H1 (cell line): Measurements from ENCODE around the gene G6PC3. TPM values are rescaled to one million over a fixed set of nuclear protein-coding genes. Genes with fewer than 3 reads are reported as not detected.

ENCODE experiments used
- ASH2L ChIP-seq: fragments of 200-600, 300-600 bp; sonication (generic); IDR thresholded peaks from one replicate; pipeline ENCODE4 v1.7.1; 2017; ENCODE audit warnings: low read length
- ATF3 ChIP-seq: IDR thresholded peaks from 2 replicates; pipeline ENCODE4 v1.6.1; 2011; ENCODE audit warnings: low read depth, mild to moderate bottlenecking, low read length; ENCODE audit not compliant: insufficient read depth
- BRCA1 ChIP-seq: IDR thresholded peaks from 2 replicates; pipeline ENCODE4 v1.6.1; 2012; ENCODE audit warnings: low read depth, low read length, improper control_type of control experiment
- CBX8 ChIP-seq: fragments of 300-800, 300-1000 bp; sonication (generic); IDR thresholded peaks from 2 replicates; pipeline ENCODE4 v1.7.1; 2016; ENCODE audit warnings: low read depth, low read length, borderline replicate concordance
- CHD1 ChIP-seq: IDR thresholded peaks from 2 replicates; pipeline ENCODE4 v1.6.1; 2012; ENCODE audit warnings: low read depth, low read length, improper control_type of control experiment
- CTBP2 ChIP-seq: IDR thresholded peaks from 2 replicates; pipeline ENCODE4 v1.7.0; 2011; ENCODE audit warnings: borderline replicate concordance, mild to moderate bottlenecking, moderate library complexity, mixed read lengths, low read length; ENCODE audit not compliant: insufficient read depth, insufficient read length
- EGR1 ChIP-seq: IDR thresholded peaks from 2 replicates; pipeline ENCODE4 v1.6.1; 2011; ENCODE audit warnings: low read depth, low read length, borderline replicate concordance
- GTF2F1 ChIP-seq: IDR thresholded peaks from 2 replicates; pipeline ENCODE4 v1.6.1; 2012; ENCODE audit warnings: low read depth, low read length, improper control_type of control experiment, borderline replicate concordance
- HDAC6 ChIP-seq: IDR thresholded peaks from one replicate; pipeline ENCODE4 v1.7.1; 2012; ENCODE audit warnings: low read depth, mild to moderate bottlenecking, inconsistent platforms, low read length, moderate library complexity
- JUND ChIP-seq: IDR thresholded peaks from 2 replicates; pipeline ENCODE4 v1.6.1; 2011; ENCODE audit warnings: mild to moderate bottlenecking, improper control_type of control experiment, low read length
- KDM4A ChIP-seq: IDR thresholded peaks from one replicate; pipeline ENCODE4 v1.7.1; 2012; ENCODE audit warnings: low read depth, mild to moderate bottlenecking, moderate library complexity, low read length, inconsistent platforms; ENCODE audit not compliant: severe bottlenecking
- KDM5A ChIP-seq: fragments of 200-600 bp; IDR thresholded peaks from 2 replicates; pipeline ENCODE4 v1.7.1; 2012; ENCODE audit warnings: mild to moderate bottlenecking, low read length, inconsistent platforms, mixed read lengths
- MAX ChIP-seq: IDR thresholded peaks from 2 replicates; pipeline ENCODE4 v1.6.1; 2012; ENCODE audit warnings: inconsistent platforms
- POU5F1 ChIP-seq: IDR thresholded peaks from 2 replicates; pipeline ENCODE4 v1.6.1; 2011; ENCODE audit warnings: low read depth, mild to moderate bottlenecking, low read length, moderate library complexity
- RXRA ChIP-seq: IDR thresholded peaks from 2 replicates; pipeline ENCODE4 v1.6.1; 2011; ENCODE audit warnings: low read depth, mild to moderate bottlenecking, low read length, moderate library complexity; ENCODE audit not compliant: insufficient read depth
- SAP30 ChIP-seq: fragments of 300-600 bp; sonication (generic); IDR thresholded peaks from 2 replicates; pipeline ENCODE4 v1.7.1; 2012; ENCODE audit warnings: low read length, moderate library complexity, mild to moderate bottlenecking, inconsistent platforms; ENCODE audit not compliant: insufficient read depth, insufficient replicate concordance
- SIRT6 ChIP-seq: IDR thresholded peaks from one replicate; pipeline ENCODE4 v1.7.1; 2012; ENCODE audit warnings: low read length, inconsistent platforms
- SP2 ChIP-seq: IDR thresholded peaks from 2 replicates; pipeline ENCODE4 v1.6.1; 2012; ENCODE audit warnings: mild to moderate bottlenecking, low read length, inconsistent platforms
- TCF12 ChIP-seq: IDR thresholded peaks from 2 replicates; pipeline ENCODE4 v1.6.1; 2011; ENCODE audit warnings: low read depth, mild to moderate bottlenecking, low read length
- TEAD4 ChIP-seq: IDR thresholded peaks from 2 replicates; pipeline ENCODE4 v1.6.1; 2012; ENCODE audit warnings: low read depth, low read length, inconsistent platforms, mixed read lengths
- YY1 ChIP-seq: IDR thresholded peaks from 2 replicates; pipeline ENCODE4 v1.6.1; 2011; ENCODE audit warnings: low read depth, mild to moderate bottlenecking, low read length
- ZNF274 ChIP-seq: IDR thresholded peaks from 2 replicates; pipeline ENCODE4 v1.7.0; 2012; ENCODE audit warnings: low read length, borderline replicate concordance; ENCODE audit errors: extremely low read depth
- polyA plus RNA-seq, 7 experiments: library from polyadenylated mRNA; depleted of rRNA in 3 of 7; stranded (reverse) in 5 of 7; unstranded in 2 of 7; fragments of >200 nt in 5 of 7; fragments of 200-250 nt in 2 of 7; gene quantifications; 1 replicate in 5 of 7; 2 replicates in 1 of 7; 4 replicates in 1 of 7; pipeline versions ENCODE4 v1.2.1 to v1.2.3, GENCODE V29; 2011 to 2013; ENCODE audit warnings: missing spikeins in 2 of 7, mixed read lengths in 2 of 7
- total RNA-seq: library from RNA; stranded (reverse); fragmentation: NEBNext Ultra II Directional; extraction: Animal tissue kit (Norgen Biotek cat#: 25700); gene quantifications from 2 replicates; pipeline ENCODE4 v1.2.1, GENCODE V29; 2021
- TF ChIP-seq, protein P1 (sequence below): IDR thresholded peaks from 2 replicates; pipeline ENCODE4 v1.6.1; 2012; ENCODE audit warnings: inconsistent platforms

G6PC3 gene
- total and polyA plus RNA-seq, 2 of the 8 experiments (the other 6 are each of a cell fraction or from before 2014, with no cell fraction given), result 104 to 343 TPM

- TF ChIP-seq RXRA (no peak), TCF12 (no peak), BRCA1 (no peak), MAX (no peak), GTF2F1 (0 out of 2 replicates have a peak, but pooled peaks have one; percentile 14), KDM5A (no peak), SAP30 (no peak), HDAC6 (no peak), TEAD4 (no peak), KDM4A (no peak), CHD1 (no peak), ZNF274 (no peak), ASH2L (no peak), POU5F1 (no peak), YY1 (peak; percentile 92), ATF3 (no peak), EGR1 (no peak), SIRT6 (no peak), JUND (no peak), SP2 (no peak), CTBP2 (no peak), CBX8 (no peak)
- TF ChIP-seq, protein P1, sequence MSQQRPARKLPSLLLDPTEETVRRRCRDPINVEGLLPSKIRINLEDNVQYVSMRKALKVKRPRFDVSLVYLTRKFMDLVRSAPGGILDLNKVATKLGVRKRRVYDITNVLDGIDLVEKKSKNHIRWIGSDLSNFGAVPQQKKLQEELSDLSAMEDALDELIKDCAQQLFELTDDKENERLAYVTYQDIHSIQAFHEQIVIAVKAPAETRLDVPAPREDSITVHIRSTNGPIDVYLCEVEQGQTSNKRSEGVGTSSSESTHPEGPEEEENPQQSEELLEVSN, result no peak
Measured at GRCh38 chr17:44066204-44066930, 4.2 kb upstream of the G6PC3 start, which contains the start of gene LSM12 (continued).
